ENCODE results near the gene KASH5.
"Not testable (repeated sequence)": the region's sequence is repeated elsewhere in the genome, so short reads cannot be mapped to it uniquely, and the experiment has no call there.

The KASH5 gene

DNA sequence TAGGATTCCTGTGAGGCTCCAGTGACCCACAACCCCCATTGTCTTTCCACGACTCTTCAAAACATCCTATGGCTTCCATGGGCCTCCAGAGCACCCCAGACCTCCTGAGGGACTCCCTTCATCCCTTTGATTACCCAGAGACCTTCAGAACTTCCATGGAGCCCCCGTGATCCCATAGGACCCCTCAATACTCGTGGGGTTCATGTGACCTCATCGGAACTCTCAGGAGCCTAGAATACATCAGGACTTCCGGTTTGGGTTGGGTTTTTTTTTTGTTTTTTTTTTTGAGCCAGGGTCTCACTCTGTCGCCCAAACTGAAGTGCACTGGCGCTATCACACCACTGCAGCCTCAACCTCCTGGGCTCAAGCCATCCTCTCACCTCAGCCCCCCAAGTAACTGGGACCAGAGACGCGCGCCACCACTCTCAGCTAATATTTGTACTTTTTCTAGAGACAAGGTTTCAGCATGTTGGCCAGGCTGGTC, 65.8 kb downstream of the KASH5 start:
- DNase-seq (ENCODE audit: low read depth), result no peak
- H3K4me3 ChIP-seq (ENCODE audit: low read length), result peak overlapping the region; percentile 84
- TF ChIP-seq CTCF (conservative IDR thresholded peaks at IDR 0.05; ENCODE audit: low read length), result no peak

- TF ChIP-seq CTCF (conservative IDR thresholded peaks at IDR 0.05; ENCODE audit: low read length), result no peak
- DNase-seq (ENCODE audit: low read depth), result peak; percentile 84
Measured at GRCh38 chr19:49455773-49456172, 67.7 kb downstream of the KASH5 start.

GRCh38 chr19:49456326-49456725, 68.3 kb downstream of the KASH5 start:
- peak; percentile 74 for DNase-seq (ENCODE audit: low read depth)
- no peak overlapping the region for H3K4me3 ChIP-seq (ENCODE audit: low read length)
- TF ChIP-seq CTCF (conservative IDR thresholded peaks at IDR 0.05; ENCODE audit: low read length), result no peak

More at GRCh38 chr19:49455773-49456172, 67.7 kb downstream of the KASH5 start:
- no peak overlapping the region for H3K4me3 ChIP-seq (ENCODE audit: low read length)

- H3K4me3 ChIP-seq (ENCODE audit: low read length), result no peak overlapping the region
- no peak for DNase-seq (ENCODE audit: low read depth)
- no peak for TF ChIP-seq CTCF (conservative IDR thresholded peaks at IDR 0.05; ENCODE audit: low read length)
Measured at GRCh38 chr19:49458567-49458903, 70.5 kb downstream of the KASH5 start.

DNA sequence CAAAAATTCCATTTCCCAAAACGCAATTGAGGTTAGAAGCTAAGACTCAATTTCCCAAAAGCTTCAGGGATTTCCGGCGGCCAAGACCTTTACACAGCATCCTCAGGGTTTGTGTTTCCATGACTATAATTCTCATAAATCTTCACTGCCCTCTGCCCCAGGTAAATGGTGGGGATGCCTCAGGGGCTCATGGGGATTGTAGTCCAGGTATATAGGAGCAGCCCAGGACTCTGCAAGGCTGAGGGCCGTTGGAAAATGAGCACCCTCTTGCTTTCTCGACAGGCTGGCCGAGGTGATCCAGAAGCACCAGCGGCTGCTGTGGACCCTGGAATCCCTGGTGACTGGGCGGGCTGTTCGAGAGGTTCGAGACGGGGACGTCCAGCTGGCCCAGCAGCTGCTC, 71.3 kb downstream of the KASH5 start:
- H3K4me3 ChIP-seq (ENCODE audit: low read length), result no peak overlapping the region
- no peak for TF ChIP-seq CTCF (conservative IDR thresholded peaks at IDR 0.05; ENCODE audit: low read length)
- DNase-seq (ENCODE audit: low read depth), result no peak

DNA sequence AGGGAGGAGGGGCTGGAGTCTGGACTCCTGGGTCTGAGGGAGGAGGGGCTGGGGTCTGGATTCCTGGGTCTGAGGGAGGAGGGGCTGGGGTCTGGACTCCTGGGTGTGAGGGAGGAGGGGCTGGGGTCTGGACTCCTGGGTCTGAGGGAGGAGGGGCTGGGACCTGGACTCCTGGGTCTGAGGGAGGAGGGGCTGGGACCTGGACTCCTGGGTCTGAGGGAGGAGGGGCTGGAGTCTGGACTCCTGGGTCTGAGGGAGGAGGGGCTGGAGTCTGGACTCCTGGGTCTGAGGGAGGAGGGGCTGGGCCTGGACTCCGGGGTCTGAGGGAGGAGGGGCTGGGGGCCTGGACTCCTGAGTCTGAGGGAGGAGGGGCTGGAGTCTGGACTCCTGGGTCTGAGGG, 73.1 kb downstream of the KASH5 start:
- not testable (repeated sequence) for DNase-seq (ENCODE audit: low read depth); H3K4me3 ChIP-seq (ENCODE audit: low read length)

GRCh38 chr19:49461656-49462055, 73.6 kb downstream of the KASH5 start:
- no peak for DNase-seq (ENCODE audit: low read depth)
- TF ChIP-seq CTCF (conservative IDR thresholded peaks at IDR 0.05; ENCODE audit: low read length), result no peak
- no peak overlapping the region for H3K4me3 ChIP-seq (ENCODE audit: low read length)

- DNase-seq (ENCODE audit: low read depth), result no peak
- no peak for TF ChIP-seq CTCF (conservative IDR thresholded peaks at IDR 0.05; ENCODE audit: low read length)
Measured at GRCh38 chr19:49462492-49462891, 74.4 kb downstream of the KASH5 start.

More at GRCh38 chr19:49462492-49462891, 74.4 kb downstream of the KASH5 start:
- H3K4me3 ChIP-seq (ENCODE audit: low read length), result no peak overlapping the region

All from AG10803 (cell line).